GM19328 (cell line): Measurements from ENCODE around the gene MET.
"Not testable (repeated sequence)": the region's sequence is repeated elsewhere in the genome, so short reads cannot be mapped to it uniquely, and the experiment has no call there.

Source experiments
- ATAC-seq: cut with Tn5 transposase; IDR thresholded peaks from one replicate; pipeline ENCODE4 v1.9.1; 2021; ENCODE audit warnings: mild to moderate bottlenecking, moderate library complexity; ENCODE audit not compliant: unreplicated experiment

Gene MET

GRCh38 chr7:116804471-116804870, 132.5 kb downstream of the MET start:
- no peak for ATAC-seq

- ATAC-seq: no peak
Measured at GRCh38 chr7:116805100-116805544, 133.1 kb downstream of the MET start.

GRCh38 chr7:116806046-116806944, 134.3 kb downstream of the MET start:
- ATAC-seq: no peak

- no peak for ATAC-seq
Measured at GRCh38 chr7:116807011-116807560, 135.1 kb downstream of the MET start.

- peak; percentile 59 for ATAC-seq
Measured at GRCh38 chr7:116809636-116810266, 137.8 kb downstream of the MET start.

- ATAC-seq: no peak
Measured at GRCh38 chr7:116810267-116811116, 138.5 kb downstream of the MET start.

GRCh38 chr7:116811768-116812167, 139.8 kb downstream of the MET start:
- no peak for ATAC-seq

- no peak for ATAC-seq
Measured at GRCh38 chr7:116812860-116813259, 140.9 kb downstream of the MET start.

- ATAC-seq: not testable (repeated sequence)
Measured at GRCh38 chr7:116813371-116813770, 141.4 kb downstream of the MET start.

- no peak for ATAC-seq
Measured at GRCh38 chr7:116815041-116815440, 143.0 kb downstream of the MET start.

- no peak for ATAC-seq
Measured at GRCh38 chr7:116820149-116820548, 148.2 kb downstream of the MET start.

- not testable (repeated sequence) for ATAC-seq
Measured at GRCh38 chr7:116821647-116822046, 149.7 kb downstream of the MET start.

GRCh38 chr7:116824449-116824848, 152.5 kb downstream of the MET start:
- ATAC-seq: no peak

- no peak for ATAC-seq
Measured at GRCh38 chr7:116828281-116828680, 156.3 kb downstream of the MET start.

GRCh38 chr7:116829041-116829440, 157.0 kb downstream of the MET start:
- ATAC-seq: no peak

- no peak for ATAC-seq
Measured at GRCh38 chr7:116829493-116829892, 157.5 kb downstream of the MET start.

GRCh38 chr7:116832692-116833091, 160.7 kb downstream of the MET start:
- no peak for ATAC-seq

GRCh38 chr7:116834815-116835504, 163.0 kb downstream of the MET start:
- ATAC-seq: no peak

- ATAC-seq: no peak
Measured at GRCh38 chr7:116836048-116836447, 164.1 kb downstream of the MET start.

GRCh38 chr7:116836911-116837310, 164.9 kb downstream of the MET start:
- ATAC-seq: no peak
